HG03439 (cell line): ENCODE measurements around the gene SNX27.
"Not testable (repeated sequence)": the region's sequence is repeated elsewhere in the genome, so short reads cannot be mapped to it uniquely, and the experiment has no call there.

Experiments used
- ATAC-seq: cut with Tn5 transposase; IDR thresholded peaks from one replicate; pipeline ENCODE4 v1.9.1; 2021; ENCODE audit warnings: mild to moderate bottlenecking, moderate library complexity; ENCODE audit not compliant: unreplicated experiment

The SNX27 gene

GRCh38 chr1:151718666-151719065, 106.8 kb downstream of the SNX27 start:
- ATAC-seq, result no peak

GRCh38 chr1:151720125-151720524, 108.3 kb downstream of the SNX27 start:
- no peak for ATAC-seq

- ATAC-seq, result no peak
Measured at GRCh38 chr1:151720554-151720953, 108.7 kb downstream of the SNX27 start.

- no peak for ATAC-seq
Measured at GRCh38 chr1:151720974-151721787, 109.3 kb downstream of the SNX27 start, which contains the start of gene RIIAD1. TSS of gene RIIAD1 (plus strand) at chr1:151721522. CDS start at chr1:151721537, 15 bp downstream.

GRCh38 chr1:151721788-151722510, 110.1 kb downstream of the SNX27 start:
- ATAC-seq, result no peak

- ATAC-seq, result no peak
Measured at GRCh38 chr1:151723726-151724370, 112.0 kb downstream of the SNX27 start.

GRCh38 chr1:151728151-151729054, 116.6 kb downstream of the SNX27 start:
- ATAC-seq, result no peak

- ATAC-seq, result no peak
Measured at GRCh38 chr1:151729157-151729965, 117.5 kb downstream of the SNX27 start.

GRCh38 chr1:151729966-151730291, 118.1 kb downstream of the SNX27 start:
- no peak for ATAC-seq

- ATAC-seq, result no peak
Measured at GRCh38 chr1:151733126-151733525, 121.3 kb downstream of the SNX27 start.

- ATAC-seq, result not testable (repeated sequence)
Measured at GRCh38 chr1:151733995-151734394, 122.1 kb downstream of the SNX27 start.

GRCh38 chr1:151737026-151737425, 125.2 kb downstream of the SNX27 start:
- ATAC-seq, result no peak

GRCh38 chr1:151737479-151737878, 125.6 kb downstream of the SNX27 start:
- ATAC-seq, result no peak

- ATAC-seq, result no peak
Measured at GRCh38 chr1:151739590-151740355, 127.9 kb downstream of the SNX27 start.

- no peak for ATAC-seq
Measured at GRCh38 chr1:151741516-151741915, 129.7 kb downstream of the SNX27 start.
